GM18507 (cell line): ENCODE measurements around the gene PAX5.

Experiments used
- DNase-seq: peaks from one replicate; pipeline ENCODE4 v3.0.0; 2011; ENCODE audit warnings: low read depth; ENCODE audit not compliant: insufficient read length; ENCODE audit errors: extremely low spot score
- FAIRE-seq: peaks from 2 replicates; lab custom pipeline; 2011; peaks lifted over from hg19 to GRCh38; lab: Jason Lieb, UNC

Gene PAX5

DNA sequence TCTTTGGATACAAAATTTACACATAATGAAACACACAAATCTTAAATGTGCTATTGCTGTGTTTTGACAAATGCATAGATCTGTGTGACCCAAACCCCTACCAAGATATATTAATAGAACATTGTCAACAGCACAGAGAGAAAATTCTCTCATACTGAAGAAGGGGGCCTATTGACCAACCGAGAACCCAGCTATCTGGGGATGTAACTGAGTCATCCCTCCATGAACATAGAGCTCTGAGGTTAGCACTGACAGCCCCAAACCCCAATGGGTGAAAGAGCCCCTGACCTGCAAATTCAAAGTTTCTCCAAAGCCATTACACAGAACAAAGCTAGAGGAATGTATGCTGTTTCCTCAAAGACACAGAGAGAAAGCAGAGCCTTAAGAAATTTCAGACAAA, 180.8 kb downstream of the PAX5 start:
- FAIRE-seq (no peak), DNase-seq (no peak)

DNA sequence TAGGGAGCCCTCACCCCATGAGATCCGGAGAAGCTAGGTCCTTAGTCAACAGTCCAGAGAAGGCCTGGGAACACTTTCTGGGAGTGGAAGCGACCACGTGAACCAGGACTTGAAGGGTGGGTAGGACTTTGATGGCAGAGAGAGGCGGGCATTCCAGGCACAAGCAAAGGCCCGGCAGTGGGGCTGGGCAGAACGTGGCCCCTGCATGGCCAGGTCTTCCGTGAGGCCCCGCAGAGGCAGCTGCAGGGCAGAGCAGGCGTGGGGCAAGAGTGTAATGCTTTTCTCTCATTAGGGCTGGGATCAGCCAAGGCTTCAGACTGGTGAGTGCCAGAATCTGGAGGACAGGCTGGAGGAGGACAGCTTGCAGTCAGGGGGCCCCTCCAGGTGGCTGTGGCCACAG, 184.1 kb downstream of the PAX5 start:
- no peak for FAIRE-seq
- DNase-seq, result no peak

DNA sequence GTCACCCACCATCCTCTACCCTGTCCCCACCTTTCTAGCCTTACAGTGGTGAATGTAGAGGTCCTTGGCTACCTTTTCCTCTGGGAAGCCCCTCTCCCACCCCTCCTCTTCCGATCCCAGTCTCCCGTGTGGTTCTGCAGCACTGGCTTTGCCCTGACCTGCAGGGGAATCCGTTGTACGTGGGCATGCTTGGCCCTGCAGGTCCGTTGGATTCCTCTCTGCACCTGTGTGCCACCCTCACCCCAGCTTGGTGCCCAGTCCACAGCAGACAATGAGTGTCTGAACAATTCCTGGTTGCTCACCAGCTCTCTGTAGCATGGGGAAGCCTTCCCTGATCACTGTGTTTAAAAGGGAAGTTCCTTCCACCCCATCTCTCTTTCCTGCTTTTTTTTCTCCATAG, 185.1 kb downstream of the PAX5 start:
- no peak for FAIRE-seq
- DNase-seq, result no peak

DNA sequence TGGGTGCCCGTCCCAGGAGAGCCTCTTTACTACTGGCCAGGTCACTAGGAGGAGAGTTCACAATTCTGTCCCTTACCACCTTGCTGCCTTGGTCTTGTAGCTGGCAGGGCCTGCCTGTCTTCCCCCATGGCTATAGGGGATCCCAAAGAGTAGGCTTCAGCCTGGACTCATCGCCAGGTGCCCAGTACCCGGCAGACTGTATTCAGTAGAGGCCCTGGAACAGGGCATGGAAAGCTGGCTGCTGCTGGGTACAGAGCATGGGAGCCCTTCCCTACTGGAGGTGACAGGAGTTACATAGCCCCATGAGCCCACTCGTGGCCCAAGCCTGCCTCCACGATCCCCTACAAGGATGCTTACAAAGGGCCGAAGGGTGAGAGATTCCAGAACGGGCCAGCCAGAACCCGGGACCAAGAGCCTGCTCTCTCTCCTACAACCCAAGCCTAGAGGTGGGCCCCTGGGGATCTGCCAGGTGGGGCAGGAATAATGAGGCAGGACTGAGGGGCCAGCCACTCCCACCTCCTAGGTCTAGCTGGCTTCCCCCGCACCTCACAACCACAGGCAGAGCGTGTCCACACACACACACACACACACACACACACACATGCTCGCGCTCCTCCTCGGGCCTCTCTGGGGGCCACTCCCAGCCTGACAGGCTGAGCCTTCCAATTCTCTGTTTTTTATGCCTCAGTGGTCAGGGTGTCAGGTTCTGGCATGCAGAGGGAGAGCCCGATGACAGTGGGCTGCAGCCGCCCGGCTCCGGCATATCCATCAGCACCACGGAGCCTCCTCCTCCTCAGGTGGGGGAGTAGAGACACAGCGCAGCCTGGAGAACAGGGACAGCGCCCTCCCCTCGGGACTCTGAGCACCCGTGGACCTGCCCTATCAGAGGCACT, 186.0 kb downstream of the PAX5 start:
- DNase-seq (no peak), FAIRE-seq (no peak)

DNA sequence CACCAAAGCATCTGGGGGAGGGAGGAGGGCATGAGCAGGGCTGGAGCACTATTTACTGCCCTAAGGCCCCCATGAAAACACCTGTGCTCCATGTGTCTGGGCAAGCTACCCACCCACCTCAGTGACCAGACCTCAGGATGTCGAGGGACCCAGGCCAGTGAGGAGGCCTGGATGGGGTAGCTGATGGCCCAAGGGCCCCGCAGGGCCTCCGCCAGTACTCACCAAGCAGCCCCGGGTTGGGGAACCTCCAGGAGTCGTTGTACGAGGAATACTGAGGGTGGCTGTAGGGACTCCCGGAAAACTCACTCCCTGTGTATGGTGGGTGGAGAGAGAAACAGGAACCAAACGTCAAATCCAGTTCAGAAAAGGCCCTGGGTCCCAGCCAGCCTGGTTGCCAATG, 187.4 kb downstream of the PAX5 start:
- FAIRE-seq, result no peak

DNA sequence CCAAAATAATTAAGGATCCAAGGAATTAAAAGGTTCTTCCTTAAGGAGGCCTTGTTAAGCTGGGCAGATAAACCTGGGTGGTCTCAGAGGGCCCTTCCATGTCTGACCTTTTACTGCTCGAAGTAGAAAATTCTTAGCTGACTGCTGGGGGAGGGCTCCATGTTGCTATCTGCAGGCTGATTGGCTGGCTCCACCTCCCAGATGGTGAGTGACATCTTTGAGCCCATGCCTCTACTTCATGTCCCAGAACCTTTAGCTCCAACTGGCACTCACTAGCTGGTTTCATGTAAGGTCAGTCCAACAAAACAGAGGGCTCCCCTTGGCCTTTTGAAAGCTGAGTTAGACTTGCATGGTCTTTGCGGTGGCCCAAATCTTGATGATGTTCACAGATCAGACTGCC, 188.2 kb downstream of the PAX5 start:
- FAIRE-seq, result no peak
- no peak for DNase-seq

More for the DNA sequence above, 187.4 kb downstream of the PAX5 start:
- DNase-seq, result no peak

DNA sequence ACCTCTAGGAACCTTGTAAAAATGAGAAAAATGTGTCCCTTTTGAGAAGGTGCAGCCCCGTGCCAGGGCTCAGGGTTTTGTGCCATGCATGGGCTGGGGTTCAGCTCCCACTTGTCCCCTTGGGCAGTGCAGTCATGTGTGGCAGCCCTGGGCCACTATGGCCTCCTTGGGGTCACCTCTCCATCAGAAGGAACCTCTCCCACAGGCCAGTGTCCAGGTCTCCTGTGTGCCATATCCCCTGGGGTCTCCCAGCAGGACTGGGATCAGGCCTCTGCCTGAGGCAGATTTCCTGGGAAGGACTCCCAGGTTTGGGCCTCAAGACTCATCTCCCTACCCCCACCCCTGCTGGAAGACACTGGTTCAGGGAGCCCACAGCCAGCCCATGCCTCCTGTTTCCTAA, 189.1 kb downstream of the PAX5 start:
- DNase-seq, result no peak
- FAIRE-seq, result no peak

DNA sequence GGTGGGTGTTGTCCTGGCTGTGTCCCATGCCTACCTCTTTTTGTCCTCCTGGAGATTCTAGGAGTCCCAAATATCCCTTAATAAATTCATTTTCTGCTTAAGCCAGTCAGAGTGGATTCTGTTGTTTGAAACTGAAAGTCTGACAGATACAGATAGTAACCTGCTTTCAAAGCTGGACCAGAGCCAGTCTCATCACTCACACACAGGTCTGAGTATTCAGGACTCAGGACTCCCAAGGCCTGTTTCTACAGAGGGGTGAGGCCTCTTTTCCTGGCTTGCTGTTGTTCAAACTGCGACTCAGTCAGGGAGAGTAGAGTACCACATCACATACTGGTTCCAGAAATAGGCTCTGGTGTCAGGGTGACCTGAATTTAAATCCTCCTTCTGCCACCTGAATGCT, 190.1 kb downstream of the PAX5 start:
- DNase-seq (no peak), FAIRE-seq (no peak)

DNA sequence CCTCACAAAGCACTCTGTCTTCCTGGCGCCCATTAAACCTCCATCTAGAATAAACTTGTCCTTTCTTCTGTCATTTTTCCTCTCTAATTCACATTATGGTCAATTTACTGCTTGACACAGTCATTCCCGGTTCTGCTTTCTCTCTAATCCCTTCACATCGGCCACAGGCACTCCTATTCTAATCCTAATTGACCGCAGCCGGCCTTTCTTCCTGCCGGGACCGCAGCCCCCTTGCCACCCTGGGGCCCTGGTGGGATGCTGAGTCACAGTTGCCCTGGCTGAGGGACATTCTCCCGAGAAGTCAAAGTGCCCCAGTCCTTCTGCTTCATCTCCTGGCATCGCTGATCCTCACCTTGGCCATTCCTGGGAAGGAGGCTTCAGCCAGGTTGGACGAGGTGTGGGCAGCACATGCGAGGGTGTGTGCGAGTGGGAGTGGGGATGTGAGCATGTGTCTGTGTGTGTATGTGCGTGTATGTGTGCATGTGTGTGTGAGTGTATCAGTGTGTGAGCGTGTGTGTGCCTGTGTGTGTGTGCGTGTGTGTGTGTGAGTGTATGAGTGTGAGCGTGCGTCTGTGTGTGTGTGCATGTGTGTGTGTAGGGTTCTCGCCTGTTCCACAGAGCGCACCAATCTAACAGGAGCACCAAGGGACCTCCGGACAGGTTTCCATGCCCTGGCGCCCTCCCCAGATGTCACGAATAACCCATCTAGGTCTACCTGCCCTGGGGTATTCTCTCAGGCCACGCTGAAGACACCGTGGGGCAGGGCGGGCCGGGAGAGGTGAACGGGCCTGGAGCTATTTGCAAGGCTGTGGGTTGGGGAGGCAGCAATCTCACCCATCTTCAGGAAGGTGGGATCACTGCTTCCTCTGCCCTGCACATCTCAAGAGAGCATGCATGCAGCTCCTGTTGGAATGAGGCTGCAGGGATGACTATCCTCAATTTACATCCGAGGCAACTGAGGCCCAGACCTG, 191.2 kb downstream of the PAX5 start:
- FAIRE-seq (no peak), DNase-seq (no peak)

DNA sequence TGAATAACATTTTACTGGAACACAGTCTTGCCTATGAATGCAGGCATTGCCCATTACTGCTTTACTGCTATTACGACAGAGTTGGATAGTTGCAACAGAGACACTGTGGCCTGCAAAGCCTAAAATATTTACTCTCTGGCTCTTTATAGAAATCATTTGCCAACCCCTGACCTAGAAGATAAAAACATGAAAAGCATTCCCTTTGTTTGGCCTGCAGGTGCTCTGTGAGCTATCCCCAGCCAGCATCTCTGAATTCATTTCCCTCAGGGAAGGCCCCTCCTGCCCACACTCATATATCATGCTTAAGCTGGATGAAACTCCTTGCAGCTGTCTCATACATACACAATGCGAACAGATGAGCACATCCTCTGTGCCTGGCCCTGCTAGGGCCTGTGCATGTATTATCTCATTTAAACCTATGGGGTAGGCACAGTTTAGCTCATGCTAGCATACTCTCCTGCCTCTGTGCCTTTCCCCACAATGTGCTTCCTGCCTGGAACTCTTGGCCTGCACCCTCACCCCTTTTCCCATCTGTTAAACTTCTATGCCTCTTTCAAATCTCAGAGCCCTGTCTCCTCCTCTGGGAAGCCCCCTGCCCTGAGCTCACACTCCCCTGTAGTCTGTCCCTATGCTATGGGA, 193.1 kb downstream of the PAX5 start:
- no peak for DNase-seq

DNA sequence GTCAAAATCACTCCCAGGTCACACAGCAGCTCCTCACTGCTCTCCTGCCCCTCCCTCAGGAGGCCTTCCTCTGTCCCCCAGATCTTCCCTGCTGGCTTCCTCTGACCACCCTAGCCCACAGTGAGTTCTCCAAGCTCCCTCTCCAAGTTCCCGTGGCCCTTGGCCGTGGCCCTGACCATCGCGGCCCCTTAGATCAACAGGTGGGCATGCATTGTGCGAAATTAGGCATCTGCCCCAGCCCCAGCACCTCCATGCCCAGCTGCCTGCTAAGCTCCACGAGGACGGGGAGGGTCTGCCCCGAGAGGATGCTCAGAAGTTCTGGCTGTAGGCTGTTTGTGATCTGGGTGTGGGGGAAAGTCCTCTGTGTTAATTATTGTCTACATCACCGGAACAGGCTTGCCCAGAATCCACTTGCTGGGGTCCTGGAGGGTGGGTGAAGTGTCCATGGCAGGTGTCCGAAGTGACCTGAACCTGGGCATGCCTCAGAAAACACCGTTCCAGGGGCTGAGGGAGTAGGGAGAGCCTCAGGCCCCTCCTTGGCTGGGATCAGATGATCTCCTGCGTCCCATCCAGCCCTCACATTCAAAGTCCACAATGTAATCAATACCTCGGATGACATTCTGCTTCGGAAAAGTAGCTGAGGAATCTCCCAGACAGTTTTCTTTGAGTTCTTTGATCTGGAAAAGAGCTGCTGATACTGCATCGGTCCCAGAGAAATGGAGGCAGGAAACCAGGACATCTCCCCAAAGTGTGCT, 194.8 kb downstream of the PAX5 start:
- no peak for FAIRE-seq
- DNase-seq, result no peak

More for the DNA sequence above, 193.1 kb downstream of the PAX5 start:
- FAIRE-seq, result no peak

DNA sequence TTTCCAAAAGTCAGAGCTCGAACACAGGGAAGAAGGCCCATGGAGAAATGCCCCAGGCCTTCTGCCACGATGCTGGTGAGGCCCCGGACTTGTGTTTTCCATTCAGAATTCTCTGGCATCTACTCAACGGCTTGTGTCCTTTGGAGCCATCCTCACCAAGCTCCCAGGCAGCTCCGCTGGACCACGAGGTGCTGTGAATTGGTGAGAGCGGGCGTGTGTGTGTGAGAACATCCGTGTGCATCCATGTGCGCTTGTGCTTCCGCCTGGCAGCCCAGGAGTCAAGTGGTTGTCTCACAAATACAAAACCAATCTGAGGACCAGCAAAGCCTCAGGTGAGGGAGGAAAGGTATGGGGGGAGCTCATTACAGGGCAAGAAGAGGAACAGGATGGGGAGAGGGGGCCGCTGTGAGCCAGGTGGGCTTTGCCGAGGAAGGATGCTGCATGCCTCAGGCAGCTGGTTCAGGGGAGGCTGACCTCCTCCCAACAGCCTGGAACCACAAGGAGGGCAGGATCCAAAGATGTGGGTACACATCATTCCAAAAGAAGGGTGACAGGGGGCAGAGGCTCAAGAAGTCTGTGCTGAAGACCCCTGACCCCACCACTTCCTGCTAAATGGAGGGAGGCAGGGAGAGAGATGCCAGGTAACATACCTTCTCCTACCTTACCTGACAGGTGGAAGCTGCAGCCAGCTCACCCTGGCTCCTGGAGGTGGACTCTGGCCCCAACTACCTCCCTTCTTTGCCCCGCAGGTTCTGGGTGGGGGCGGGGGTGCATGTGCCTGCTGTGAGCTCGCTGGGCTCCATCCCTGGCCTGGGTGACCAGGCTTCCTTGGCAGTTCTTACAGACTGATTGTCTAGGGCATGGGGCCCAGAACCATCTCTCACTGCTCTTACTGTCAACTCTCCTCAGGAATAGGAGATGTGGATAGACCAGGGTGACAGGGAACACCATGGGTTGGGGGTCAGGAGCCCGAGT, 196.3 kb downstream of the PAX5 start:
- DNase-seq (no peak), FAIRE-seq (no peak)

DNA sequence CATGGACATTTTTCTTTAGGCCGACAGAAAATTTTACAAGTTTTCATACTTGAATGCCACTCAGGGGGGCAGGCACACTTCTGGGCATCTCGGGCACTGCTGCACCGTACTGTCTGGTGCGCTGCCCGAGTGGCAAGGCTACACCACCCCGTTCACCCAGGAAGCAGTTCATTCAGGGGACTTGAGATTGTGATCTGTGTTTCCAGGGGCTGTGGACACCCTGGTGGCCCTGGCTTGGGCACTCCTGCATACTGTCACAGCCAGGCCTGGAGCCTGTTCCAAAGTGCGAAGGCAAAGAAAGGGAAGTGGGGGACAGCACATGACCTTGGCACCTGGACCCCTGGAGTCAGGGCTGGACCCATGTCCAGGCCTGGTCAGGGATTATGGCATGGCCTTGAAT, 197.6 kb downstream of the PAX5 start:
- DNase-seq (no peak), FAIRE-seq (no peak)

DNA sequence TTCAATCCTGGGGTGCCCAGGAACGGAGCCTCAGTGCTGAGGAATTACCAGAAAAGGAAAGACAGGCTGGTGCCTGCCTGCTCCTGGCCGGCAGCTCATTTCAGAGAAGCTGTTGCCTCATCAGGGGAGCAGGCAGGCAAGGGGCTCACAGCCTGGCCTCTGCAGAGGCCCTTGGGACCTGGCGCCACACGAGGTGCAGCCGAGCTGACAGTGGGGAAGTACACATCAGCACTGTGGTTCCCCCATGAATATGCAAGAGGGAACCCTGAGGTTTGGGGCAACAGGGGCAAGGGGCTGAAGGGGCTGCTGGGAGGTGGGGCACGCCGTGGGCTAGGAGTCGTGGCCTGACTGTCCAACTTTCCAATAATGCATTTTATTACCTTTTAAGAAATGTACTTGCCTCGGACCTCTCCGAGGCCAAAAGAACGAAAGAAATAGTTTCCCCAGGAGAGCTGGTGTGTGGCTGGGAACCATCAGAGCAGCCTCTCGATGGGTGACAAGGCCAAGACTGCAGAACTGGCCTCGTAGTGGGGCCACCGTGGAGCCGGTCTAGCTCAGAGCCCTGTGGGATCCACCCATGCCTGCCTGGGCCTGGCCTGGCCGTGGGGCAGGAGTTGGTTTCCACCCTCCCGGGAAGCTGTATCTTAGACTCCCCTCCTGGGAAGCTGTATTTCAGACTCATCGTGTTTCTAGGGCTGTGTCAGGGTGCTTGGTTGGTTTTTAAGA, 198.6 kb downstream of the PAX5 start:
- peak; percentile 26 for FAIRE-seq
- no peak for DNase-seq

DNA sequence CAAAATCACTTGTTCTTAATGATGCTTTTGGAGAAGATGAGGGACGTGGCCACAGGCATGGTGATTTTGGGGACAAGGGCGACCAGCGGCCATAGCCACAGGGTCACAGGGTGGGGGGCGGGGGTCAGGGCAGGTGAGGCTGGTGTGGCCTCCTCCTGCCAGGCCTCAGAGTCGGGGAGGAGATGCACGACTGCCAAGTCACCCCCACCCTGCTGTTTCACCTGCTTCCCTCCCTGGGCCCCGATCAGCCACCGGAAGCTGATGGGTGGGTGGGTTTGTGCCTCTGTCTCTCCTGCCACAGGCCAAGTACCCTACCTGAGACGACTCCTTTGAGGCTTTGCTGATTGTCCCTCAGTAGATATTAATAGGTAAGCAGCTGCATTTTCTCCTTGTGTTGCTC, 199.3 kb downstream of the PAX5 start:
- FAIRE-seq (no peak), DNase-seq (no peak)

DNA sequence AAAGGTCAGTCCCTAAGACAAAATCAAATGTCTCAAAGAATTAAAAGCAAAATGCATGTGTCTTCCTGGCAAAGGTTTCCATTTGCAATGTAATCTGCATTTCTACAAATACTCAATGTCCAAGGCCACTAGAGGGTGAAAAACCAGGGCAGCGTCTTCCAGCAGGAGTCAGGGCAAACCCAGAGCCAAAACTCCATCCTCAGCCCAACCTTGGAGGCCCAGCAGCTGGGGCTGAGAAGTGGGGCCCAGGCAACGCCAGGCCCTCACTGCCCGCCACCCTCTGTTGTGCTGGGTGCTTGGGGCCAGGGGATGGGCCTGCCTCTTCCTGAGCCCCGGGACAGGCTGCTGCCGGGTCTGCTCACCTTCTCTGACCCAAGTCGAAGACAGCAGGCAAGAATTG, 200.1 kb downstream of the PAX5 start:
- DNase-seq (no peak), FAIRE-seq (no peak)

DNA sequence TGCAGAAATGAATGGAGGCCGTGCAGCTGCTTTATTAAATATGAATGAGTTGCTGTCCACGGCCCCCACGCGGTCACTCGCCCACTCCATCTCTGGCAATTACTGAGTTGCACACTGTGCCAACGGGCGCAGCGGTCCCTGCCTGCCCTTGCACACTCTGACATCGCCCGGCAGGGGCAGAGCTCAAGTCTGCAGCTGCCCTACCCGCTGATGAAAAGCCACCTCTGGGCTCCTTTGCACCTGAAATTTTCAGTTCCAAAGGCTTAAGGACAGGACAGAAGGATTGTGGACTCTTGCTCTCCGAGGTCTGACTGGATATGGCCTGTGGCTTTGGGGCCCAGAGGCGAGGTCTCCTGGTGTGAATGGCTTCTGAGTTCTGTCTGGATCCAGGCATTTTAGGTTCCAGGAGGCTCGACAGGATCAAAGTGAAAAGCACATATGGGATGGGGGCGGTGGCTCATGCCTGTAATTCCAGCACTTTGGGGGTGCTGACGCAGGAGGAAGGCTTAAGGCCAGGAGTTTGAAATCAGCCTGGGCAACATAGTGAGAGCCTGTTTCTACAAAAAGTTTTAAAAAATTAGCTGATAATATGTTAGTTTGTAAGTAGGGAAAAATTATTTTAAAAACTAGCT, 201.8 kb downstream of the PAX5 start:
- FAIRE-seq (no peak), DNase-seq (no peak)
